HG02798 (cell line): ENCODE data around the gene ARMC9.
"Not testable (repeated sequence)": the region's sequence is repeated elsewhere in the genome, so short reads cannot be mapped to it uniquely, and the experiment has no call there.

Experiments
- ATAC-seq: cut with Tn5 transposase; IDR thresholded peaks from one replicate; pipeline ENCODE4 v1.9.1; 2021; ENCODE audit warnings: mild to moderate bottlenecking; ENCODE audit not compliant: unreplicated experiment, poor library complexity

ARMC9 gene

DNA sequence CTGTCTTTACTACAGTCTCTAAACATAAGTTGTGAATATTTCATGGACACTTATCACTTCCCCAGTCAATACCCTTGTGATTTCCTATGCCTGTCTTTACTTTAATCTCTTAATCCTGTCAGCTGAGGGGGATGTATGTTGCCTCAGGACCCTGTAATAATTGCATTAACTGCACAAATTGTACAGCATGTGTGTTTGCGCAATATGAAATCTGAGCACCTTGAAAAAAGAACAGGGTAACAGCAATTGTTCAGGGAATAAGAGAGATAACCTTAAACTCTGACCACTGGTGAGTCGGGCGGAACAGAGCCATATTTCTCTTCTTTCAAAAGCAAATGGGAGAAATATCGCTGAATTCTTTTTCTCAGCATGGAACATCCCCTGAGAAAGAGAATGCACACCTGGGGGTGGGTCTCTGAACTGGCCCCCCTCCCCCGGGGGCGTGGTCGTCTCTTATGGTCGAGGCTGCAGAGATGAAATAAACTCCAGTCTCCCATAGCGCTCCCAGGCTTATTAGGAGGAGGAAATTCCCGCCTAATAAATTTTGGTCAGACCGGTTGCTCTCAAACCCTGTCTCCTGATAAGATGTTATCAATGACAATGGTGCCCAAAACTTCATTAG, 177.7 kb downstream of the ARMC9 start:
- ATAC-seq = not testable (repeated sequence)

- ATAC-seq = no peak
Measured at GRCh38 chr2:231376857-231377256, 178.4 kb downstream of the ARMC9 start.

GRCh38 chr2:231378026-231378722, 179.7 kb downstream of the ARMC9 start:
- no peak for ATAC-seq

GRCh38 chr2:231379266-231380215, 181.1 kb downstream of the ARMC9 start:
- ATAC-seq = no peak

GRCh38 chr2:231380307-231380706, 181.9 kb downstream of the ARMC9 start:
- no peak for ATAC-seq

DNA sequence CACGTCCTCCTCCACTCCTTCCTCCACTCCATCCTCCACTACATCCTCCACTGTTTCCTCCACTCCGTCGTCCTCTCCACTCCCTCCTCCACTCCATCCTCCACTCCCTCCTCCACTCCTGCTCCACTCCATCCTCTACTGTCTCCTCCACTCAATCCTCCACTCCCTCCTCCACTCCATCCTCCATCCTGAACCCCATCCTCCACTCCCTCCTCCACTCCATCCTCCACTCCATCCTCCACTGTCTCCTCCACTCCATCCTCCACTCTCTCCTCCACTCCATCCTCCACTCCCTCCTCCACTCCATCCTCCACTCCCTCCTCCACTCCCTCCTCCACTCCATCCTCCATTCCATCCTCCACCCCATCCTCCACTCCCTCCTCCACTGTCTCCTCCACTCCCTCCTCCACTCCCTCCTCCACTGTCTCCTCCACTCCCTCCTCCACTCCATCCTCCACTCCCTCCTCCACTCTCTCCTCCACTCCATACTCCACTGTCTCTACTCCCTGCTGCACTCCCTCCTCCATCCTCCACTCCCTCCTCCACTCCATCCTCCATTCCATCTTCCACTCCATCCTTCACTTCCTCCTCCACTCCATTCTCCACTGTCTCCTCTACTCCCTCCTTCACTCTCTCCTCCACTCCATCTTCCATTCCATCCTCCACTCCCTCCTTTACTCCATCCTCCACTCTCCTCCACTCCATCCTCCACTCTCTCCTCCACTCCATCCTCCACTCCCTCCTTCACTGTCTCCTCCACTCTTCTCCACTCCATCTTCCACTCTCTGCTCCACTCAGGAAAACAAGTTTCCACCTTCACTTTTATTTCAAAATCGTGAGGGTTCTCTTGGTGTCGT, 182.8 kb downstream of the ARMC9 start:
- no peak for ATAC-seq

- ATAC-seq = no peak
Measured at GRCh38 chr2:231382116-231382515, 183.7 kb downstream of the ARMC9 start.

GRCh38 chr2:231383416-231384108, 185.1 kb downstream of the ARMC9 start:
- no peak for ATAC-seq

- ATAC-seq = no peak
Measured at GRCh38 chr2:231384109-231384435, 185.6 kb downstream of the ARMC9 start.

GRCh38 chr2:231384970-231385369, 186.5 kb downstream of the ARMC9 start:
- no peak for ATAC-seq

- ATAC-seq = no peak
Measured at GRCh38 chr2:231385429-231385828, 187.0 kb downstream of the ARMC9 start.

- no peak for ATAC-seq
Measured at GRCh38 chr2:231386446-231386845, 188.0 kb downstream of the ARMC9 start.

DNA sequence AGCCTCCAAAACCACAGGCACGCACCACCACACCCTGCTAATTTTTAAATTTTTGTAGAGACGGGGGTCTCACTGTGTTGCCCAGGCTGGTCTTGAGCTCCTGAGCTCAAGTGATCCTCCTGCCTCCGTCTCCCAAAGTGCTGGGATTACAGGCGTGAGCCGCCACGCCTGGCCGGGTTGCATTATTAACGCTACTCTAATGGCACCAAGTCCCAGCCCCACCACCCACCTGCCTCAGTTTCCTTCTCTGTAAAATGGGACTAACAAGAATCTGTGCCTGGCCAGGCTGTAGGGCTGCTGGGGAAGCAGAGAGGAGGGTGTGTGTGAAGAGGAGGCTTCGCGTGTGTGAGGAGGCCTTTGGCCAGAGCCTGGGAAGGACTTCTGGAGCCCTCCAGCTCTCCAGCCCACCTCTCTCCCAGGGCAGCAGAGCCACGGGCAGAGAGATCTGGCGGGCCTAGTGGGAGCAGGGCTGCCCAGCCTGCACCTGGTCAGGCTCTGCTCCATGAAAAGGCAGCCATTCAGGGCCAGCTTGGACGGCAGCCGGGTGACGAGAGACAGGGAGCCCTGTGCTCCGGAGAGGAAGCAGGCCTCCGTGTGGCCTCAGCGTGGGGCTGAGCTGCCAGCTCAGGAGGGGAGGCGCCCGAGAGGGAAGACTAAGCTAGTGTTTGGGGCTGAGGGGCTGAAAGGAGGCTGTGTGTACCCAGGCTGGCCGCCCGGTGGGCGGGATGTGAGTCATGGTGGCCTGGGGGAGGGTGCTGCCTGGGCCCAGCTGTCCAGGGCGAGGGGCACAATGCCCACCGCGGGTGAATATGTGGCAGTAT, 189.7 kb downstream of the ARMC9 start:
- no peak for ATAC-seq

GRCh38 chr2:231388725-231389346, 190.4 kb downstream of the ARMC9 start:
- no peak for ATAC-seq

DNA sequence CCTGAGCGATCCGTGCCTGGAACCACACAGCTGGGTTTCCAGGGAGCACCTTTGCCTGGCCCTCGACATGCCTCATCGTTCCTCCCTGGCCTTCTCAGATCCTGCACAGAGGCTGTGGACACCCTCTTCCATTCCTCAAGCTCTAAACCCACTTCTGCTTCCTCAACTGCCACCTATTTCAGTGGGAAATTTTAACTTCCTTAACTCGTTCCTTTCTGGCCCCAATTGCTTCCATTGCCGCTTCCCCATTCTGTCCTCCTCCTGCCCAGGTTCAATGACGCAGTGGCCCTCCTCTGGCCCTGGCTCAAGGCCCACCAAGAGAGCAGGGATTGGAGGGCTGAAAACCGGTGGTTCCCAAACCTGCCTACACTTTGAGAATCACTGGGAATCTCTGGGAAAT, 192.2 kb downstream of the ARMC9 start:
- ATAC-seq = no peak

GRCh38 chr2:231391981-231392380, 193.6 kb downstream of the ARMC9 start:
- ATAC-seq = peak; percentile 20

DNA sequence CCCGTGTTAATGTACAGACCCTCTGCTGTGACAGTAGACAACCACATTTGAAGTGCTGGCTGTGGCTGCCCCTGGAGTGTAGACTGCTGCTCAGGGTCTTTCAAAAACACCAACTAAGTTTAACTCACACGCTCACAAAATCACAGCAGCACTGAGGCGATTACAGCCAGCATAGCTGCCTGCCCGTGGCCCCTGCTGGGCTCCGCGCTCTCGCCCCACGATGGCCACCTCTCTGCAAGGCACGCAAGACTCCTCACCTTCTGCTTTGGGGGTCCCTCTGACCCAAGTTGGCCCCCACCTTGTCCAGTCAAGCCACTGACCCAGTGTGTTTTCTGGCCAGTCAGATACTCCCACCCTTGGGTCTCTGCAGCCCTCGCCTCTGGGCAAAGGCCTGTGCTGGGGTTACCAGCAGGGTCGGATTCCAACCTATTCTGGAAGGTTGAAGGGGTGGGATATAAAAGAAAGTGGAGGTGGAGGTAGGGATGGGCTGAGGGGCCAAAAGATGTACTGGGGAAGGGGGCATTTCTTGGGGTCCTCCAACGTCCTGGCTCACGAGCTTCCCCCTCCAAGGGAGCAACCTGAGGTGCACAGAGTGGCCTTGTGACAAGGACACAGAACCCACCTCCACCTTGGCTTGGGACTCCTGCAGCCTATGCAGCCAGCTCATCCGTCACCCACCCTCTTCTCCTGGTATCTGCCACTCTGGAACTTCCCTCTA, 194.2 kb downstream of the ARMC9 start:
- ATAC-seq = no peak
